Sigmoid colon (tissue), 4 donors: ENCODE measurements around the gene CLEC16A.

Source experiments
- CTCF ChIP-seq, 4 experiments: fragments of 450-650 bp in 3 of 4; fragments of 200-600 bp in 1 of 4; IDR thresholded peaks; one replicate each; pipeline ENCODE4 v1.5.1; 2016 to 2019; ENCODE audit warnings: antibody characterized with exemption in 4 of 4, mild to moderate bottlenecking in 3 of 4, moderate library complexity in 2 of 4
- EP300 ChIP-seq, 4 donors: sonication (generic); formaldehyde crosslinking; IDR thresholded peaks; one replicate each; pipeline ENCODE4 v1.6.1; 2017; ENCODE audit warnings: antibody characterized with exemption in 4 of 4
- POLR2A ChIP-seq, 2 donors: fragments of 450-650 bp; IDR thresholded peaks; one replicate each; pipeline ENCODE4 v1.6.1; 2016; ENCODE audit warnings: antibody characterized with exemption in 2 of 2, mild to moderate bottlenecking in 2 of 2, moderate library complexity in 2 of 2
- POLR2AphosphoS5 ChIP-seq, 4 donors: sonication (generic); formaldehyde crosslinking; IDR thresholded peaks; one replicate each; pipeline ENCODE4 v1.6.1; 2017; ENCODE audit warnings: antibody characterized with exemption in 4 of 4

- TF ChIP-seq CTCF (IDR thresholded peaks at IDR 0.05) (no peak), EP300 (IDR thresholded peaks at IDR 0.05) (no peak), POLR2A (IDR thresholded peaks at IDR 0.05) (no peak), POLR2AphosphoS5 (IDR thresholded peaks at IDR 0.05) (no peak)
Measured at GRCh38 chr16:10988879-10989278, 44.5 kb downstream of the CLEC16A start.
